ENCODE measurements around the gene SDHD. TPM values are rescaled to one million over a fixed set of nuclear protein-coding genes. Genes with fewer than 3 reads are reported as not detected.
A peak's percentile ranks its signal among the peaks of the same experiment; 100 is the strongest.

Gene SDHD
- total RNA-seq: 10 to 100 TPM; 77.3 to 99.9 (median 90.7) TPM
- polyA plus RNA-seq: 100 to 1,000 TPM in 2 of 3 donors, 10 to 100 TPM in 1; 73.7 to 121 (median 114) TPM
- long read RNA-seq, donor 1, transcript SDHD-201 (4 exons, 1,439 nt): major isoform, 86 of 98 reads
- long read RNA-seq, donor 1, partial matches to known transcripts: 5 of 98 reads
- long read RNA-seq, donor 1, other reads (novel, unspliced or antisense): 7 of 98 reads
- long read RNA-seq, donor 2, transcript SDHD-201 (4 exons, 1,439 nt): major isoform, 59 of 67 reads
- long read RNA-seq, donor 2, partial matches to known transcripts: 0 of 67 reads
- long read RNA-seq, donor 2, other reads (novel, unspliced or antisense): 8 of 67 reads

DNA sequence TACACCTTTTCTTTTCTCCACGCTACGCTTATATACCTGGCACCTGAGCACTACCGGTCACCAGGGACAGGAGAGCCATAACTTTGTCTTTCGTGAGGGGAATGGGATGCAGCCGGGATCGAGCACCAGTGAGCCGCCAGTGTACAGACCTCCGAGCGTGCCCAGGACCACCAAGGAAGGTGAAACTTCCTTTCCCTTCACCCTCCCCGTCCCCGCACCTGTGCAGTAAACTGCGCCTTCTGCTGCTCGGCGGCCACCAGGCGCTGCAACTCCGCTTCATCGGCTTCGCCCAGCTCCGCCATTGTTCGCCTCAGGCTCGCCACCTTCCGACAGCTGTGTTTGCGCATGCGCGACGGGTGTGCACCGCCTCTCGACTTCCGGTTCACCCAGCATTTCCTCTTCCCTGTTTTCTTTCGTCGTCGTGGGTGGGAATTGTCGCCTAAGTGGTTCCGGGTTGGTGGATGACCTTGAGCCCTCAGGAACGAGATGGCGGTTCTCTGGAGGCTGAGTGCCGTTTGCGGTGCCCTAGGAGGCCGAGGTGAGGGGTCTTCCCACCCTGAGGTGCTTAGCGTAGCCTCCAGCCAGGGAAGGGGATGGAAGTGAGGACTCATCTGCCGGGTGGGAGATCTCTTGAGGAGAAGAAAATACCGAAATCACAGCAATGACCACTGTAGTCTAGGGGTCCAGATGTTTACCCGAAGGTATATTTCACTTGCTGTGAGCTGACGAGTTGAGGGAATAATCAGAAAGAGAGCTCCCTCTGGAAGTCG, at the start of gene SDHD, which contains the start of gene TIMM8B:
SDHD (plus strand) TSS at position 452 of the 770 bp plus-strand sequence; CDS start at position 487, 35 bp downstream.
TIMM8B (minus strand) TSS at position 335 of the 770 bp plus-strand sequence; CDS start at position 302, 33 bp downstream.
- peak; percentile 97 for DNase-seq
- H3K27ac ChIP-seq: peak within 1 kb of the TSS; percentile 69 to 91 (median 81)
- peaks cover 2 to 76% (median 67%) of the 10 kb centered on the region in 6 donors for H3K36me3 ChIP-seq
- TF ChIP-seq POLR2AphosphoS5 (IDR thresholded peaks at IDR 0.05): peak; percentile 94 to 97 (median 95)
- TF ChIP-seq, protein P1, sequence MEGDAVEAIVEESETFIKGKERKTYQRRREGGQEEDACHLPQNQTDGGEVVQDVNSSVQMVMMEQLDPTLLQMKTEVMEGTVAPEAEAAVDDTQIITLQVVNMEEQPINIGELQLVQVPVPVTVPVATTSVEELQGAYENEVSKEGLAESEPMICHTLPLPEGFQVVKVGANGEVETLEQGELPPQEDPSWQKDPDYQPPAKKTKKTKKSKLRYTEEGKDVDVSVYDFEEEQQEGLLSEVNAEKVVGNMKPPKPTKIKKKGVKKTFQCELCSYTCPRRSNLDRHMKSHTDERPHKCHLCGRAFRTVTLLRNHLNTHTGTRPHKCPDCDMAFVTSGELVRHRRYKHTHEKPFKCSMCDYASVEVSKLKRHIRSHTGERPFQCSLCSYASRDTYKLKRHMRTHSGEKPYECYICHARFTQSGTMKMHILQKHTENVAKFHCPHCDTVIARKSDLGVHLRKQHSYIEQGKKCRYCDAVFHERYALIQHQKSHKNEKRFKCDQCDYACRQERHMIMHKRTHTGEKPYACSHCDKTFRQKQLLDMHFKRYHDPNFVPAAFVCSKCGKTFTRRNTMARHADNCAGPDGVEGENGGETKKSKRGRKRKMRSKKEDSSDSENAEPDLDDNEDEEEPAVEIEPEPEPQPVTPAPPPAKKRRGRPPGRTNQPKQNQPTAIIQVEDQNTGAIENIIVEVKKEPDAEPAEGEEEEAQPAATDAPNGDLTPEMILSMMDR (IDR thresholded peaks at IDR 0.05 in 8 of 11, conservative IDR thresholded peaks at IDR 0.05 in 3 of 11): peak in 8 of 11 experiments; percentile 7 to 56 (median 45)
- no peak for TF ChIP-seq POLR2A (IDR thresholded peaks at IDR 0.05)
- intact Hi-C loops (cut with DNase I; ENCODE audit: low total_unique reads): loop anchor here (5.0 kb wide), 1 partner anchor 64 kb away; no protein-coding TSS in a partner anchor
- no peaks in the 10 kb centered on the region for H3K27me3 ChIP-seq (replicated peaks in 1 of 7)
- peak within 1 kb of the TSS; percentile 69 to 98 (median 83) for H3K4me3 ChIP-seq
- WGBS, 5 donors: 0 to 1% (median 0%) methylated on average over 38 to 45 of the region's 45 CpGs
- peaks cover 25 to 58% (median 45%) of the 10 kb centered on the region in 6 donors for H3K4me1 ChIP-seq
- H3K9me3 ChIP-seq: no peaks in the 10 kb centered on the region

DNA sequence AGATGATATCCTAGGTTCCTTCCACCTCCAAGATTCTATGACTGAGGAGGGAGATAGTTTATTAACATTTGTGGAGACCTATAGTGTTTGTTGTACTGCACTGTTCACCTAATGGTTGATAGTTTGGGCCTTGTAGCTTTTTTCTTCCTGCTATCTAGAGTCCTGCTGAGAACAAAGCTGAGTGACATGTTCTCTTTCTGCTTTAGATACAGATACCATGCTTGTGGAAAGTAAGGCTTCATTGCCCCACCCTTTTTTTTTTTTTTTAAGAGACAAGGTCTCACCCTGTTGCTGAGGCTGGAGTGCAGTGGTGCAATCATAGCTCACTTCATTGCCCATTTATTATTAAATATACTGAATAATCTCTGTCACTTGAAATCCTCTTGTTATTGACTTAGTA, 49.1 kb upstream of the SDHD start:
- TF ChIP-seq POLR2AphosphoS5 (IDR thresholded peaks at IDR 0.05) (no peak), POLR2A (IDR thresholded peaks at IDR 0.05) (no peak)
- TF ChIP-seq, protein P1 (IDR thresholded peaks at IDR 0.05 in 8 of 11, conservative IDR thresholded peaks at IDR 0.05 in 3 of 11): no peak
- H3K27me3 ChIP-seq (replicated peaks in 1 of 7): no peaks in the 10 kb centered on the region
- H3K9me3 ChIP-seq: no peaks in the 10 kb centered on the region
- no peaks in the 10 kb centered on the region for H3K4me1 ChIP-seq
- DNase-seq: no peak
- H3K4me3 ChIP-seq: no peak overlapping the region
- H3K36me3 ChIP-seq: peaks cover 0 to 99% (median 62%) of the 10 kb centered on the region in 6 donors
- no peak overlapping the region for H3K27ac ChIP-seq
- intact Hi-C loops (cut with DNase I; ENCODE audit: low total_unique reads): no loop called here

DNA sequence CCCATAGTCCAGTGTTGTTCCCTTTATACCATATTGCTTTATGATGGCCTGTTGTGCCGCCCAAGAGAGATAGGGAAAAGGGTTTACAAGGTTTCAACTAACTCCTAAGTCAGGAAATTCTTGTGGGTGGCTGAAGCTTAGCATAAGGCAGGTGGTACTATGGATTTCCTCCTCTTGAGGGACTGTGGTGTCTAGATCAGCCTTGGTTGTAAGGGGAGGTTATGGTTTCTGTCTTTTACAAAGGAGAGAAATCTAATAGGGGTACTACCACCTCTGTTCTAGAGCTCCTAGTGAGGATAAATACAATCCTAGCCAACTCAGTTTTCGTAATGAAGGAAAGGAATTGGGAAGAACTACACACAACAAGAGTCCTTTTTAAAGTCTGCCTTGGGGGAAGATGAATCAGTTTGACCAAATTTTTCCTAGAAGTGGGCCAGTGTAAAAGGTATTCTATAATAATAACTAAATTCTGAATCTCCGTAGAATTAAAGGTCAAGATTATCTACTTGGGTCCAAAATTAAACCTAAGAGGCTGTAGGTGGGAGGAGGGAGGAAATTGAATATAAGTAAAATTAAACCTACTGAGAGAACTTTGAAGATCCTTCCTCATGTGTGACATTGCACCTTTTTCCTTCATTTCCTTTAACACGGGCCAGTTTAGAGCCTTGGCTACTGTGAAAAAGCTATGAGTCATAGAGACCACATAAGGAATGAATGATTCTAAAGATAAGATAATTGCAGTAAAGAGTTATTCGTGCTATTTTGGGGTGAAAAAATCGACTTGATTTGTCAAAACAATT, 44.3 kb upstream of the SDHD start:
- Histone ChIP-seq H3K27me3 (replicated peaks in 1 of 7) (no peaks in the 10 kb centered on the region), H3K9me3 (peaks cover 0 to 2% (median 0%) of the 10 kb centered on the region in 8 donors), H3K4me1 (no peaks in the 10 kb centered on the region), H3K4me3 (no peak overlapping the region), H3K27ac (no peak overlapping the region), H3K36me3 (peaks cover 0 to 100% (median 69%) of the 10 kb centered on the region in 6 donors)
- no peak for DNase-seq
- TF ChIP-seq, protein P1 (IDR thresholded peaks at IDR 0.05 in 8 of 11, conservative IDR thresholded peaks at IDR 0.05 in 3 of 11): no peak
- TF ChIP-seq POLR2AphosphoS5 (IDR thresholded peaks at IDR 0.05) (no peak), POLR2A (IDR thresholded peaks at IDR 0.05) (no peak)
- intact Hi-C loops (cut with DNase I; ENCODE audit: low total_unique reads): no loop called here
- 53 to 58% (median 57%) methylated on average over 6 of the region's 6 CpGs for WGBS, 5 donors
